ENCODE data around the gene PLAC9. TPM values are rescaled to one million over a fixed set of nuclear protein-coding genes. Genes with fewer than 3 reads are reported as not detected.

The PLAC9 gene
- polyA plus RNA-seq, 4 donors, result 4.6 to 22.2 (median 6.8) TPM; not detected in 1

DNA sequence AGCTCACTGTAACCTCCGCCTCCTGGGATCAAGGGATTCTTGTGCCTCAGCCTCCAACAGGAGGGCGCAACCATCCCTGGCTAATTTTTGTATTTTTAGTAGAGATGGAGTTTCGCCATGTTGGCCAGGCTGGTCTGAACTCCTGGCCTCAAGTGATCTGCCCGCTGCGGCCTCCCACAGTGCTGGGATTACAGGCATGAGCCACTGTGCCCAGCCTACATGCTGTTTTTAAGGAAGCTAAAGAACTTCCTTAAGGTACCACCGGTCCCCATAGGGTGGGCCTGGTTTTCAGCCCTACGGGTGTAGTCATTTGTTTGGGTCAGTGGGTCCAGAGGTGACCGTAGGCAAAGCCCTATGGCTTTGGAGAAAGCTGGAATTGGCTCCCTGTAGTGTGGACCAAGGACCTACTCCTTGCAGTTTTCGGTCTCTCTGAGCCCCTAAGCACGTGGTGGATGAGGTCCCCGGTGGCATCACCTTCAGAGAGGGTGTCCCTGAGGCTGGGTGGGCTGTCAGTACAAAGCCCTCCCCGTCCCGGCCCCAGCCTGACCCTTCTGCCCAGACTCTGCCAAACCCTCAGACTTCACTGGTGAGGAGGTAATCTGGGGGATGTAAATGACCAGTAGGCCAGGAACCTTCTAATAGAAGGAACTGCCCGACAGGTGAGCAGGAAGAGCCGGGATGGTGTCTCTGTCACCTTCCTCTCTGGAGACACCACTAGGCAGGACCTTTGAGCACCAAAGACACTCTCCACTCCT, 42.3 kb downstream of the PLAC9 start:
- Histone ChIP-seq H3K4me1 (ENCODE audit: control insufficient read depth in 3 of 3, insufficient read depth in 2 of 3, low read depth in 1 of 3, low read length in 2 of 3) (peaks cover 0 to 2% (median 0%) of the 10 kb centered on the region in 3 donors), H3K36me3 (ENCODE audit: control insufficient read depth in 3 of 3, insufficient read depth in 2 of 3, low read depth in 1 of 3, low read length in 3 of 3) (peaks cover 0 to 66% (median 17%) of the 10 kb centered on the region in 3 donors), H3K27ac (ENCODE audit: low read depth in 1 of 3, low read length in 2 of 3) (no peak overlapping the region), H3K27me3 (ENCODE audit: control insufficient read depth in 3 of 3, insufficient read depth in 3 of 3, low read length in 3 of 3) (no peaks in the 10 kb centered on the region), H3K9me3 (ENCODE audit: control insufficient read depth in 2 of 2, insufficient read depth in 1 of 2, low read depth in 1 of 2, low read length in 1 of 2) (no peaks in the 10 kb centered on the region), H3K4me3 (ENCODE audit: low read depth in 1 of 3, low read length in 3 of 3) (no peak overlapping the region)
- FAIRE-seq, result no peak
- WGBS, 3 donors, result 89 to 97% (median 97%) methylated on average over 15 of the region's 15 CpGs
- no peak for DNase-seq

DNA sequence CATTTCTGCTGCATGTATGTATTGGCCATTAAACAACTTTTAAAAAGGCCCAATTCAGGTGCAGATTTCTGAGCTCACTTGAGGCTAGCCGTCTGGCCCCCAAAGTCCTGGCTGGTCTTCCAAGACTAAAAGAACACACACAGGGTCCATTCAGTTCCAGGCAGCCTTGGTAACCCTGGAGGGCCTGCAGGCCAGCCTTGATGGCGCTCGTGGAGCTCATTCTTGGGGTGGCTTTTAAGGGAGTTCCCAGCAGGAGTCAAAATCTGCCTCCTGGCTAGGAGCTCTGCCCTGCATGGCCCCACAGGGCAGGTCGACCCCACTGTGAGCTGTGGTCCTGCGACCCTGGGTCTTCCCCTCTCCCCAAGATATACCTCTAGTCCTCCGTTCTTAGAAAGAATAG, 44.0 kb downstream of the PLAC9 start:
- H3K4me3 ChIP-seq (ENCODE audit: low read depth in 1 of 3, low read length in 3 of 3), result no peak overlapping the region
- H3K36me3 ChIP-seq (ENCODE audit: control insufficient read depth in 3 of 3, insufficient read depth in 2 of 3, low read depth in 1 of 3, low read length in 3 of 3), result peaks cover 0 to 63% (median 7%) of the 10 kb centered on the region in 3 donors
- no peak overlapping the region for H3K27ac ChIP-seq (ENCODE audit: low read depth in 1 of 3, low read length in 2 of 3)
- no peak for FAIRE-seq
- no peaks in the 10 kb centered on the region for H3K27me3 ChIP-seq (ENCODE audit: control insufficient read depth in 3 of 3, insufficient read depth in 3 of 3, low read length in 3 of 3)
- H3K4me1 ChIP-seq (ENCODE audit: control insufficient read depth in 3 of 3, insufficient read depth in 2 of 3, low read depth in 1 of 3, low read length in 2 of 3), result peaks cover 0 to 2% (median 0%) of the 10 kb centered on the region in 3 donors
- no peaks in the 10 kb centered on the region for H3K9me3 ChIP-seq (ENCODE audit: control insufficient read depth in 2 of 2, insufficient read depth in 1 of 2, low read depth in 1 of 2, low read length in 1 of 2)
- 87 to 92% (median 91%) methylated on average over 6 of the region's 6 CpGs for WGBS, 3 donors
- no peak for DNase-seq

DNA sequence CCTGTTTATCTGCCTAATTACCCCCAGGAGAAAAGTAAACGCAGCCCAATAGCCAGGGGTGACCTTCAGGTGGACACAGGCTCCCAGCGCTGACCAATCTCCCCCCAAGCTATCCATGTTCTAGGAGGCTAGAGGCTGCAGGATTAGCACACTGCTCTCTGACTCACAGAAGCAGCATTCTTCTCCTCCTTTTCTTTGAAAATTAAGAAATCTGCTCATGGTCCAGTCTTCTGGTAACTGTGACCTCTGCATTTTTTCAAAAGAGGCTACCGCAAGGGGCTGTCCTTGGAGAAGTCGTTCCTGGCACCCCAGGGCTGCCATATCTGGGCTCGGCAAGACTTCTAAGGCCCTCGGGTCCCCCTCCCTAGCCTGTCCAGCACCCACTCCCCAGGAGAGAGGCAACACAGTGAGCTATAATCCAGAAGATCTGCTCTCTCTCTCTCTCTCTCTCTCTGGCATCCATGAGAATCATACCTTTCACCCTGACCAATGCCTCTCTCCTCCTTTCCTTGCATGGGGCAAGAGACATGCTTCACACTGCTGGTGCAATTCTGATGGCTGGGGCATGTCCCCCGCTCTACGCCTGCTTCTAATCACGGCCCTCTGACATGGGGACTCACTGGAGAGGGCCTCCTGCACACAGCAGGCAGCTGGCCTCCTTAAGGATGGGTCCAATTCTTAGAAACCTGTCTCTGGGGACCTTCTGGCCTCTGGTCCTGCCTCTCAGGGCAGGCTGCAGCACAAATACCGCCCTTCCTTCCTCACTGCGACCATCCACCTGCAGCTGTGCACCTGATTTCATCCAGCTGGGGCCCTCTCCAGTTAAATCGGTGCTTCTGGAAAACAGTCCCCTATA, 45.5 kb downstream of the PLAC9 start:
- H3K4me1 ChIP-seq (ENCODE audit: control insufficient read depth in 3 of 3, insufficient read depth in 2 of 3, low read depth in 1 of 3, low read length in 2 of 3), result peaks cover 0 to 2% (median 0%) of the 10 kb centered on the region in 3 donors
- no peak for FAIRE-seq
- WGBS, 3 donors, result 77 to 85% (median 85%) methylated on average over 12 of the region's 12 CpGs
- H3K36me3 ChIP-seq (ENCODE audit: control insufficient read depth in 3 of 3, insufficient read depth in 2 of 3, low read depth in 1 of 3, low read length in 3 of 3), result peaks cover 0 to 49% (median 5%) of the 10 kb centered on the region in 3 donors
- no peak overlapping the region for H3K4me3 ChIP-seq (ENCODE audit: low read depth in 1 of 3, low read length in 3 of 3)
- no peaks in the 10 kb centered on the region for H3K27me3 ChIP-seq (ENCODE audit: control insufficient read depth in 3 of 3, insufficient read depth in 3 of 3, low read length in 3 of 3)
- no peak for DNase-seq
- no peak overlapping the region for H3K27ac ChIP-seq (ENCODE audit: low read depth in 1 of 3, low read length in 2 of 3)
- H3K9me3 ChIP-seq (ENCODE audit: control insufficient read depth in 2 of 2, insufficient read depth in 1 of 2, low read depth in 1 of 2, low read length in 1 of 2), result no peaks in the 10 kb centered on the region

DNA sequence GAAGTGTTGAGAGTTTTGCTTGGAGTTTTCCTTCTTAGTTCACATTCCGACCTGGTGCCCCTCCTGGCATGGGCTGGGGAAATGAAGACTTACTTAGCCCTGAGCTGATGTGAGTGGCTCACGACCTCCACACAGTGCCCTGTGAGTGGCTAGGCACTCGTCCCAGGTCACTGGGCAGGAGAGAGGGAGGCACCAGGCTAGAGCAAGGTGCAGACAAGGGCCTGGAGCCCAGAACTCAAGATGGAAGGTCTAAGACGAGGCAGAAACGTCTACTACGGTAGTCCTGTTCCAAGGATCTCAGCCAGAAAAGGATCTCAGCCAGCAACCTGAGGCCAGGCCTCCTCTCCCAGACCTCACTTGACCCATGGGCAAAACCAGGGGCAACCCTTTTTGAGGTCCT, 50.5 kb downstream of the PLAC9 start:
- H3K27me3 ChIP-seq (ENCODE audit: control insufficient read depth in 3 of 3, insufficient read depth in 3 of 3, low read length in 3 of 3), result no peaks in the 10 kb centered on the region
- H3K27ac ChIP-seq (ENCODE audit: low read depth in 1 of 3, low read length in 2 of 3), result no peak overlapping the region
- FAIRE-seq, result no peak
- peaks cover 0 to 48% (median 3%) of the 10 kb centered on the region in 3 donors for H3K36me3 ChIP-seq (ENCODE audit: control insufficient read depth in 3 of 3, insufficient read depth in 2 of 3, low read depth in 1 of 3, low read length in 3 of 3)
- H3K4me1 ChIP-seq (ENCODE audit: control insufficient read depth in 3 of 3, insufficient read depth in 2 of 3, low read depth in 1 of 3, low read length in 2 of 3), result peaks cover 6 to 17% (median 7%) of the 10 kb centered on the region in 3 donors
- WGBS, 3 donors, result 74 to 85% (median 79%) methylated on average over 6 of the region's 6 CpGs
- DNase-seq, result no peak
- H3K4me3 ChIP-seq (ENCODE audit: low read depth in 1 of 3, low read length in 3 of 3), result no peak overlapping the region
- H3K9me3 ChIP-seq (ENCODE audit: control insufficient read depth in 2 of 2, insufficient read depth in 1 of 2, low read depth in 1 of 2, low read length in 1 of 2), result no peaks in the 10 kb centered on the region

DNA sequence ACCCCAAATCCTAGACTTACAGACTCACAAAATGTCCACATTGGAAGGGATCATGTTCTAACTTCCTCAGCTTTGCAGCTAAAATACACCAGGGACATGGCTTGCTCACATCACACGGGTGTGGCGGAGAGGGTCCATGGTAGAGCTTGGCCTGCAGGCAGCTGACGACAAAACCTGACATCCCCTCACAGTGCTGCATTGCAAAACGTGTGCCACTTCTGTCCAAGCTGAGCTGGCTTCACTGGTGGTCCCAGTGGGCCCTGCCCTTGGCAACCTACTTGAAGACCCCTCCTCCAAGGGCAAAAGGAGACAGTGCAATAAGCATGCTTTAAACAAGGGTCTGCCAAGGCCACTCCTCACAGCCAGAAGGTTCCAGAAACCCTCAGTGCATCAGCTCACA, 50.9 kb downstream of the PLAC9 start:
- no peak overlapping the region for H3K27ac ChIP-seq (ENCODE audit: low read depth in 1 of 3, low read length in 2 of 3)
- WGBS, 3 donors, result 74 to 87% (median 86%) methylated on average over 4 of the region's 4 CpGs
- H3K36me3 ChIP-seq (ENCODE audit: control insufficient read depth in 3 of 3, insufficient read depth in 2 of 3, low read depth in 1 of 3, low read length in 3 of 3), result peaks cover 0 to 45% (median 3%) of the 10 kb centered on the region in 3 donors
- FAIRE-seq (no peak), DNase-seq (no peak)
- H3K9me3 ChIP-seq (ENCODE audit: control insufficient read depth in 2 of 2, insufficient read depth in 1 of 2, low read depth in 1 of 2, low read length in 1 of 2), result no peaks in the 10 kb centered on the region
- H3K4me1 ChIP-seq (ENCODE audit: control insufficient read depth in 3 of 3, insufficient read depth in 2 of 3, low read depth in 1 of 3, low read length in 2 of 3), result peaks cover 10 to 19% (median 10%) of the 10 kb centered on the region in 3 donors
- H3K27me3 ChIP-seq (ENCODE audit: control insufficient read depth in 3 of 3, insufficient read depth in 3 of 3, low read length in 3 of 3), result no peaks in the 10 kb centered on the region
- H3K4me3 ChIP-seq (ENCODE audit: low read depth in 1 of 3, low read length in 3 of 3), result no peak overlapping the region

DNA sequence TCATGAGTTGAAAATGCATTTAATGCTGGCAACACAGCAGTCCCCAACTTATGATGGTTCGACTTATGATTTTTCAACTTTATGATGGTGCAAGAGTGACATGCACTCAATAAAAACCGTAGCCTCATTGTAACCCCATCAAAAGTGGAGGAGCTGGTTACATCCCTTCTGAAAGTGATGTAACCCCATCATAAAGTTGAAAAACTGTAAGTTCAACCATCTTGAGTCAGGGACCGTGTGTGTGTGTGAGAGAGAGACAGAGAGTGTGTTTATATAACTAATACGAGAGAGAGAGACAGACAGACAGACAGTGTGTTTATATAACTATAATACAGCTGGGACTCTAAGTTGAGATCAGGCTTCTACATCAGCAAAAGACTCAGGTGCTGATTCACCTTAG, 51.8 kb downstream of the PLAC9 start:
- 67 to 69% (median 68%) methylated on average over 4 of the region's 4 CpGs for WGBS, 3 donors
- FAIRE-seq, result no peak

DNA sequence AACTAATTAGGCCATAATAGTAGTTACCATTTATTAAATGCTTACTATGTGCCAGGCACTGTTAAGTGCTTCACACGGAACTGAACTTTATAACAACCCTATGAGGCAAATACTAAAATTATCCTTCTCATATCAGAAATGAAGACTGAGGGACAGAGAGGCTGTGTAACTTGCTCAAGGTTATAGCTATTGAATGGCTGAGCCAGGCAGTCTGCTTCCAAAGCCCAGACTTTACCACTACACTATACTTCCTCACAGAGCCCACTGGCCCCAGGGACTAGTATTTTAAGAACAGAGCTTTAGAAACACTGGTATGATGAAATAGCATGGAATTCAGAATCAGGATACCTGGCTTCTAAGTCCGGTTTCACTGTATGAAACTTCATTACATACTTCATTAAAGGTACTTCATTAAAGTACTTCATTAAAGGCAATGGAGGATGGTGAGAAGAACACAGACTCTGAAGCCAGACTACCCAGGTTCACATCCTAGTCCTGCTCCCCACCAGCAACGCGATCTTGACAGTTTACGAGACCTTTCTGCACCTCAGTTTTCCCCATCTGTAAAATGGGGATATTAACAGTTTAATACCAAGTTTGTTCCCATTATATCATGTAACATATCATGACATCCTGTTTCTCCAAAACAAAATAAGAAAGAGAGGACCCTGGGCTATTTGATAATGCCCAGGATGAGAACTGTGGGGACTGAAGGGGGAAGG, 53.2 kb downstream of the PLAC9 start:
- H3K4me3 ChIP-seq (ENCODE audit: low read depth in 1 of 3, low read length in 3 of 3), result no peak overlapping the region
- WGBS, 3 donors, result 77 to 86% (median 82%) methylated on average over 5 of the region's 5 CpGs
- peaks cover 0 to 35% (median 3%) of the 10 kb centered on the region in 3 donors for H3K36me3 ChIP-seq (ENCODE audit: control insufficient read depth in 3 of 3, insufficient read depth in 2 of 3, low read depth in 1 of 3, low read length in 3 of 3)
- DNase-seq (no peak), FAIRE-seq (no peak)
- H3K27me3 ChIP-seq (ENCODE audit: control insufficient read depth in 3 of 3, insufficient read depth in 3 of 3, low read length in 3 of 3), result no peaks in the 10 kb centered on the region
- H3K4me1 ChIP-seq (ENCODE audit: control insufficient read depth in 3 of 3, insufficient read depth in 2 of 3, low read depth in 1 of 3, low read length in 2 of 3), result peaks cover 21 to 35% (median 23%) of the 10 kb centered on the region in 3 donors
- H3K9me3 ChIP-seq (ENCODE audit: control insufficient read depth in 2 of 2, insufficient read depth in 1 of 2, low read depth in 1 of 2, low read length in 1 of 2), result no peaks in the 10 kb centered on the region
- H3K27ac ChIP-seq (ENCODE audit: low read depth in 1 of 3, low read length in 2 of 3), result peak overlapping the region in 1 of 3 donors; percentile 80

More for the DNA sequence above, 51.8 kb downstream of the PLAC9 start:
- H3K36me3 ChIP-seq (ENCODE audit: control insufficient read depth in 3 of 3, insufficient read depth in 2 of 3, low read depth in 1 of 3, low read length in 3 of 3), result peaks cover 0 to 44% (median 3%) of the 10 kb centered on the region in 3 donors
- no peak for DNase-seq
- H3K9me3 ChIP-seq (ENCODE audit: control insufficient read depth in 2 of 2, insufficient read depth in 1 of 2, low read depth in 1 of 2, low read length in 1 of 2), result no peaks in the 10 kb centered on the region
- H3K27me3 ChIP-seq (ENCODE audit: control insufficient read depth in 3 of 3, insufficient read depth in 3 of 3, low read length in 3 of 3), result no peaks in the 10 kb centered on the region
- H3K4me3 ChIP-seq (ENCODE audit: low read depth in 1 of 3, low read length in 3 of 3), result no peak overlapping the region
- peaks cover 17 to 27% (median 18%) of the 10 kb centered on the region in 3 donors for H3K4me1 ChIP-seq (ENCODE audit: control insufficient read depth in 3 of 3, insufficient read depth in 2 of 3, low read depth in 1 of 3, low read length in 2 of 3)
- no peak overlapping the region for H3K27ac ChIP-seq (ENCODE audit: low read depth in 1 of 3, low read length in 2 of 3)
